Thyroid gland (tissue), 4 donors: ENCODE results near the gene TNNI2. TPM values are rescaled to one million over a fixed set of nuclear protein-coding genes. Genes with fewer than 3 reads are reported as not detected.

Source experiments
- DNase-seq, 2 donors: peaks; one replicate each; pipeline ENCODE4 v3.0.0-alpha.2; 2019
- H3K27ac ChIP-seq, 3 donors: fragments of 200-600 bp; sonication (generic); 1 replicate in 2 of 3; 2 replicates in 1 of 3; pipeline ENCODE4 v1.5.1; 2016 to 2019; ENCODE audit warnings: mild to moderate bottlenecking in 1 of 3, moderate library complexity in 1 of 3
- H3K27me3 ChIP-seq: fragments of 200-600 bp; sonication (generic); one replicate; pipeline ENCODE4 v1.5.1; 2019
- H3K36me3 ChIP-seq, 2 donors: fragments of 200-600 bp; sonication (generic); one replicate each; pipeline ENCODE4 v1.5.1; 2016 to 2019
- H3K4me1 ChIP-seq, 2 donors: fragments of 200-600 bp; sonication (generic); one replicate each; pipeline ENCODE4 v1.5.1; 2017 to 2019
- H3K4me3 ChIP-seq, 3 donors: fragments of 200-600 bp; sonication (generic); replicated peaks in 1 of 3; 1 replicate in 2 of 3; 2 replicates in 1 of 3; pipeline ENCODE4 v1.5.1; 2016; ENCODE audit warnings: mild to moderate bottlenecking in 1 of 3
- H3K9me3 ChIP-seq: fragments of 200-600 bp; sonication (generic); one replicate; pipeline ENCODE4 v1.5.1; 2017
- POLR2A ChIP-seq, 2 donors: fragments of 450-650 bp; IDR thresholded peaks; one replicate each; pipeline ENCODE4 v1.6.1; 2017; ENCODE audit warnings: antibody characterized with exemption in 2 of 2, mild to moderate bottlenecking in 2 of 2, moderate library complexity in 1 of 2
- WGBS, 2 donors: methylation state at CpG; one replicate each; pipeline ENCODE4 v1.1.5; 2017; 5-methylcytosine and 5-hydroxymethylcytosine counted together
- intact Hi-C: fragments of 100-400 bp; cut with DNase I; formaldehyde crosslinking; loops from one replicate; pipeline ENCODE4 v1.15.1; 2023
- total RNA-seq, 4 donors: library from RNA; depleted of rRNA; stranded (reverse); fragments of >200 nt; gene quantifications; one replicate each; pipeline ENCODE4 v1.2.3, GENCODE V29; 2016
- TF ChIP-seq, protein P1 (sequence below), 6 experiments: fragments of 200-600 bp in 3 of 6; fragments of 450-650 bp in 3 of 6; sonication (generic) in 3 of 6; IDR thresholded peaks; one replicate each; pipeline ENCODE4 v1.5.1; 2016 to 2019; ENCODE audit warnings: antibody characterized with exemption in 6 of 6, mild to moderate bottlenecking in 2 of 6, inconsistent platforms in 1 of 6, moderate library complexity in 1 of 6

TNNI2 gene
- total RNA-seq, 4 donors from 2014 or later: not detected

DNA sequence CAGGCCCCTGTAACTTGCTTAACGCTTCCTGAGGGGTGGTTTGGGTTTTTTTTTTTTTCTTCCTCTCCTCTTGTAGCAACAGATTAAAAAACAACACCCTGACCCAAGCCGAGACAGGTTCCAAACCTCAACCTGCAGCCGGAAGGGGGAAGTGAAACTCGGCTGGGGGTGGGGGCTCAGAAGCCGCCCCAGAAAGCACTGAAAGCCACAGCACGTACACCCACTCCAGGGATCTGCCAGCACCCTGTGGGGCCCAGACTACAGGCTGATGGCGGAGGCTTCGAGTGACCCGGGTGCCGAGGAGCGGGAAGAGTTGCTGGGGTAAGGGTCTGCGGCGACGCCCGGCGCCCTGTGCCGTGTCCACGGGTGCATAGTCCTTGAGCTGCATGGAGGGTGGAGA is 14.1 kb downstream of the TNNI2 start, which contains the start of gene LSP1:
TSS of gene LSP1 (plus strand) at position 208 of the 400 bp plus-strand sequence. CDS start at position 269, 61 bp downstream.
- Histone ChIP-seq H3K4me3 (no peak within 1 kb of the TSS), H3K36me3 (no peaks in the 10 kb centered on the region), H3K9me3 (no peaks in the 10 kb centered on the region), H3K4me1 (peaks cover 3 to 4% of the 10 kb centered on the region in 2 donors), H3K27me3 (no peaks in the 10 kb centered on the region), H3K27ac (no peak within 1 kb of the TSS)
- no peak for TF ChIP-seq POLR2A (IDR thresholded peaks at IDR 0.05)
- TF ChIP-seq, protein P1, sequence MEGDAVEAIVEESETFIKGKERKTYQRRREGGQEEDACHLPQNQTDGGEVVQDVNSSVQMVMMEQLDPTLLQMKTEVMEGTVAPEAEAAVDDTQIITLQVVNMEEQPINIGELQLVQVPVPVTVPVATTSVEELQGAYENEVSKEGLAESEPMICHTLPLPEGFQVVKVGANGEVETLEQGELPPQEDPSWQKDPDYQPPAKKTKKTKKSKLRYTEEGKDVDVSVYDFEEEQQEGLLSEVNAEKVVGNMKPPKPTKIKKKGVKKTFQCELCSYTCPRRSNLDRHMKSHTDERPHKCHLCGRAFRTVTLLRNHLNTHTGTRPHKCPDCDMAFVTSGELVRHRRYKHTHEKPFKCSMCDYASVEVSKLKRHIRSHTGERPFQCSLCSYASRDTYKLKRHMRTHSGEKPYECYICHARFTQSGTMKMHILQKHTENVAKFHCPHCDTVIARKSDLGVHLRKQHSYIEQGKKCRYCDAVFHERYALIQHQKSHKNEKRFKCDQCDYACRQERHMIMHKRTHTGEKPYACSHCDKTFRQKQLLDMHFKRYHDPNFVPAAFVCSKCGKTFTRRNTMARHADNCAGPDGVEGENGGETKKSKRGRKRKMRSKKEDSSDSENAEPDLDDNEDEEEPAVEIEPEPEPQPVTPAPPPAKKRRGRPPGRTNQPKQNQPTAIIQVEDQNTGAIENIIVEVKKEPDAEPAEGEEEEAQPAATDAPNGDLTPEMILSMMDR (IDR thresholded peaks at IDR 0.05): no peak
- intact Hi-C loops: no loop called here
- 86 to 91% methylated on average over 18 of the region's 18 CpGs for WGBS, 2 donors
- DNase-seq: no peak

DNA sequence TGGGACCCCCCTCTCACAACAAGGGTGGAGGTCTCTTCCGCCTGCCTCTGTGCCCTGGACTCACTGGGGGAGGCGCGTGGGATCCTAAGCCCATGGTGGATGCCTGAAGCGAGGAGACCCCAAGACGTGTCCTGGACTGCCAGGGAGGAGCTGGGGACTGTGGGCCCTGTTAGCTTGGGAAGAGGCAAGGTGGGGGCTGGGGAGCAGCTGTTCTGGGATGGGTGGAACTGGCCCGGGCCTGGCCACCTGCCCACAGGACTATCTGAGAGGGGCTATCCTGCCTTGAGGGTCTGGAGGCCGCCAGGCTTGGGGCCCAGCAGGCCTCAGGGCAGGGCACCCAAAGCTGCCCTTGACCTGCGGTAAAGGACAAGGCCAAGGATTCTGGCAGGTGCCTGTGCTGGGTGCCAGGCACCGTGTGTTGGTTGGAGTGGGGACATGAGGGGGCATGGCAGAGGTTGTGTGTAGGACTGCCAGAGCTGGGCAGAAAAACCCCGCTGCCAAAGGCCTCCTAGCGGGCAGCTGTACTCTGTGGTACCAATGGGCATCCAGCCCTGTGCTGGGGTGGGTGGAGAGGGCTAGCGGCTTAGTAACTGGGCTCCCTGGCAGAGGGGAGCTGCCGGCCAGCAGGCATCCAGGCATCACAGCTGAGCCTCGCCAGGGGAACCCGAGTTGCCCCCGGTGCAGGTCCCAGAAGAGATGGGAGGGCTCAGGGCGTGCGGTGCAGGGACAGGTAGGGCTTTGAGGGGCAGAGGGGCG is 14.8 kb downstream of the TNNI2 start:
- H3K9me3 ChIP-seq: no peaks in the 10 kb centered on the region
- no peak for TF ChIP-seq POLR2A (IDR thresholded peaks at IDR 0.05)
- TF ChIP-seq, protein P1 (IDR thresholded peaks at IDR 0.05): no peak
- DNase-seq: no peak
- H3K4me3 ChIP-seq: no peak overlapping the region
- WGBS, 2 donors: 79 to 87% methylated on average over 19 of the region's 19 CpGs
- H3K27ac ChIP-seq: no peak overlapping the region
- intact Hi-C loops: no loop called here
- H3K36me3 ChIP-seq: no peaks in the 10 kb centered on the region
- H3K27me3 ChIP-seq: no peaks in the 10 kb centered on the region
- H3K4me1 ChIP-seq: peaks cover 3 to 4% of the 10 kb centered on the region in 2 donors

DNA sequence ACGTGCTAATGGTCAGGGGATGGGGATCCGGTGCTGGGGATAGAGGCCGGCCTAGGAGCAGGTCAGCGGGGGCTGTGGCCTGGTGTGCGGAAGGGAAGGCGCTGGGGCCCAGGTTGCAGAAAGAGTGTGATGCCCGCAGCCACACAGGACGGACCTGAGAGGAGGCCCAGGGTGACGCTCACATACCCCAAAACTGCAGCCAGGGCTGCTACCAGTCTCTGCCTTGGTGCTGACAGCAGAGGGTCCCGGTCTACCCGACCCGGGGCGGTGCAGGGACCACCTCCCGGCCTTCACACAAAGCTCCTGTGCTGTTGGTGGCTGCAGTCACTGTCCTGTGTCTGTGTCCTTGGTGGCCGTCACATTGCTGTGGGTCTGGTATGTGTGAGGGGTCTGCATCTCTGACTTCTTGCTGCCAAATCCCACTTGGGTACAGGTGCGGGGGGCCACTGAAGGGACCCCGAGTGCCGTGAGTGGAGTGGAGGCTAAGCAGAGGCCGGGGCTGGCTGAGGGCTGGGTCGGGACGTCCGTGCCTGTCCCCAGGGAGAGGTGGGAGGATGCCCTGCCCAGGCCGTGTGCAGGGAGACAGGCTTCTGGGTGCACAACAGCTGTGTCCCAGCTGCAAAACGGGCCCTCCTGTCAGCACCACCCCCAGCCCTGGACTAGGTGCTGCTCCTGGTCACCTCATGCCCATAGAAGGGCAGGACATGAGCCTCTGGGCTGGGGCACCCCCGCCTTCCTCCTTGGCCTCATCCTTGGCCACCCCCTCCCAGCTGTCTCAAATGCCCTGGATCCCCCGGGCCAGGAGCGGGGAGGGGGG is 15.6 kb downstream of the TNNI2 start:
- Histone ChIP-seq H3K4me3 (no peak overlapping the region), H3K27me3 (no peaks in the 10 kb centered on the region), H3K27ac (no peak overlapping the region), H3K36me3 (no peaks in the 10 kb centered on the region), H3K9me3 (no peaks in the 10 kb centered on the region), H3K4me1 (peaks cover 3 to 4% of the 10 kb centered on the region in 2 donors)
- intact Hi-C loops: no loop called here
- no peak for DNase-seq
- 80 to 89% methylated on average over 15 to 22 of the region's 27 CpGs for WGBS, 2 donors
- no peak for TF ChIP-seq POLR2A (IDR thresholded peaks at IDR 0.05)
- TF ChIP-seq, protein P1 (IDR thresholded peaks at IDR 0.05): no peak

DNA sequence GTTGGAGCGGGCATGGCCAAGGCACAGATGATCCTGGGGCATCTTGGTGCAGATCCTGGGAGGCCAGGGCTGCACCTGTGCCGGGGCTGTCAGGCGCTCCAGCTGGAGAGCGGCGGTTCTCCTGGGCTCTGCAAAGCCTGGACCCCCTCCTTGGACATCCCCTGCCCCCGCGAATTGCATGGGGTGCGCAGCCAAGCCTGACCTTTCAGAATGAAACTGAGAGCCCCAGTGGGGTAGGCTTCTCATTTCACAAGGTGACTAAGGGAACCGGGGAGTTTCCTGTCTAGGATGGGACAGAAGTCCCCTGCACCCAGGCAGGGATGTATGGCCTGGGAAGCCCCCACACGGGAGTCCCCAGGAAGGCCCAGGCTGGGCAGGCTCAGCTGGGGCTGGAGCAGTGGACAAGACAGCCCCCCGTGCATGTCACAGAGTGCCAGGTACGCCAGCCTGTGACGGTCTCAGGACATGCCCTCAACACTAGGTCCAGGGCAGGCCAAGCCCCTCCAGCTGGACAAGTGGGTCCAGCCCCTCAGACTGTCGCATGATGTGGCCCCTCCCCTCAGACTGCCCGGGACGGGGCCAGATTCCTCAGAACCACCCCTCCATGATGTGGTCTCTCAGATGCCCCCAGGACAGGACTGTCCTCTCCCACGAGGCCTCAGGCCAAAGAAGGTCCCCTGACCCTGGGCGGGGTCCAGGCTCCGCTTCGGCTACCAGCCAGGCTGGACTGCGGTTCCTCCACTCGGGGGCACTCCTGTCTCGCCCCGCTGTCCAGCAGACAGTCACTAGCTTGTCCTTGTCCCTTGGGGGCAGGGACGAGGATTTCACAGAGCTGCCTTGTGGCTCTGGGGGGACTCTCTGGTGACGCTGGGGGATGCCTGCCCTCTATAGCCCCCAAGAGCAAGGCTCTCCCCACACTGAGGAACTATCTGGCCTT is 16.4 kb downstream of the TNNI2 start:
- TF ChIP-seq, protein P1 (IDR thresholded peaks at IDR 0.05): no peak
- no peak for TF ChIP-seq POLR2A (IDR thresholded peaks at IDR 0.05)
- 79 to 83% methylated on average over 12 to 24 of the region's 26 CpGs for WGBS, 2 donors
- Histone ChIP-seq H3K4me3 (no peak overlapping the region), H3K27me3 (no peaks in the 10 kb centered on the region), H3K36me3 (no peaks in the 10 kb centered on the region), H3K4me1 (peaks cover 3 to 4% of the 10 kb centered on the region in 2 donors), H3K9me3 (no peaks in the 10 kb centered on the region), H3K27ac (no peak overlapping the region)
- intact Hi-C loops: no loop called here
- DNase-seq: no peak
